ENCODE results near the gene HVCN1. TPM values are rescaled to one million over a fixed set of nuclear protein-coding genes. Genes with fewer than 3 reads are reported as not detected.

Gene HVCN1
- total and polyA plus RNA-seq, 4 donors = 9.1 to 16.7 (median 10.8) TPM

DNA sequence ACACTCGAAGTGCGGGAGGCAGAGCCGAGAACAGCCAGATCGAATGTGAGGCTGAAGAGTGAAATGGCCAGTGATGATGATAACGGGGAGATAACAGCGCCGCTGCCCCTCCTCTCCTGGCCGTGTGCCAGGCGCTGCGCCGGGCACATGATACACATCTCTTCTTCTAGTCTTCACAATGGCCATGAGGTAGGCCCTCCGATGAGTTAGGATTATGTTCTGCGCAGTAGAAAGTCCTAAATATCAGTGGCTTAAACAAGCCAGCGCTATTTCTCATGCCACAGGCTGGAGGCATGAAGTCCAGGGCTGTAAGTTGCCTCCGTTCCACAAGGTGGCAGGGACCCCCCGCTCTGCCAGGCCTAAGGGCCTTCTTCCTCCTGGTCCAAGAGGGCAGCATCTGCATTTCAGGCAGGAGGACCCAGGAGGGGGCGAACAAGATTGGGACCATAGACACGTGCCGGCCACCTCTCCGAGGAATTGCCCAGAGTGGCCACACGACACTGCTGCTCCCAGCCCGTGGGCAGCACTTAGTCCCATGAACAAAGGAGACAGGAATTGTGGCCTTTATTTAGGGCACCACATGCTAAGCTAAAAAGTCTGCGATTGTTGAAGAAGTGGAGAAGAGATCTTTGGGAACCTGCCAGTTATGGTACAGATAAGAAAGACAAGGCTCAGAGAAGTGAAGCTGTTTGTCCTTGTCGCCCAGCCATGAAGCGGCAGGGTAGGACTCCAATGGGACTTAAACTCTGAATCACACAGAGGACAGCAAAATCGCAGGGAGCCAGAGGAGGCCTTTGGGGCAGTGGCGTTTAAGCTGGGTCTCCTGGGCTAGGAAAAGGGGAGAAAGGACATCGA lies 10.9 kb upstream of the HVCN1 start:
- H3K4me3 ChIP-seq = no peak overlapping the region
- ATAC-seq (ENCODE audit: insufficient read depth, low FRiP score) = no peak
- no peak for TF ChIP-seq CTCF (IDR thresholded peaks at IDR 0.05; ENCODE audit: control extremely low read depth, extremely low read depth)

GRCh38 chr12:110698171-110698902 lies 9.4 kb upstream of the HVCN1 start:
- H3K27me3 ChIP-seq (ENCODE audit: control insufficient read depth in 3 of 3, insufficient read depth in 3 of 3, low read length in 2 of 3) = no peaks in the 10 kb centered on the region
- no peaks in the 10 kb centered on the region for H3K36me3 ChIP-seq (ENCODE audit: control insufficient read depth in 4 of 4, insufficient read depth in 4 of 4, low read length in 4 of 4)
- H3K9ac ChIP-seq (ENCODE audit: insufficient read depth in 1 of 2, low read length in 2 of 2) = no peak overlapping the region
- H3K4me3 ChIP-seq = no peak overlapping the region
- H3K4me1 ChIP-seq (ENCODE audit: control insufficient read depth in 5 of 5, insufficient read depth in 5 of 5, low read length in 5 of 5) = peaks cover 0 to 29% (median 6%) of the 10 kb centered on the region in 5 donors
- 26% methylated on average over 20 of the region's 20 CpGs for WGBS, 2 donors
- peak; percentile 57 for TF ChIP-seq CTCF (IDR thresholded peaks at IDR 0.05; ENCODE audit: control extremely low read depth, extremely low read depth)
- H3K27ac ChIP-seq (ENCODE audit: low read depth in 1 of 2, low read length in 1 of 2) = peak overlapping the region in 1 of 2 donors; percentile 20
- DNase-seq (peak; percentile 58 to 68 (median 62)), ATAC-seq (ENCODE audit: insufficient read depth, low FRiP score) (peak; percentile 77)
- H3K9me3 ChIP-seq (ENCODE audit: control insufficient read depth in 4 of 4, insufficient read depth in 3 of 4, low read length in 3 of 4) = no peaks in the 10 kb centered on the region

More for the DNA sequence above, 10.9 kb upstream of the HVCN1 start:
- Histone ChIP-seq H3K27ac (ENCODE audit: low read depth in 1 of 2, low read length in 1 of 2) (no peak overlapping the region), H3K36me3 (ENCODE audit: control insufficient read depth in 4 of 4, insufficient read depth in 4 of 4, low read length in 4 of 4) (no peaks in the 10 kb centered on the region), H3K4me1 (ENCODE audit: control insufficient read depth in 5 of 5, insufficient read depth in 5 of 5, low read length in 5 of 5) (peaks cover 0 to 17% (median 6%) of the 10 kb centered on the region in 5 donors), H3K9ac (ENCODE audit: insufficient read depth in 1 of 2, low read length in 2 of 2) (no peak overlapping the region), H3K27me3 (ENCODE audit: control insufficient read depth in 3 of 3, insufficient read depth in 3 of 3, low read length in 2 of 3) (no peaks in the 10 kb centered on the region), H3K9me3 (ENCODE audit: control insufficient read depth in 4 of 4, insufficient read depth in 3 of 4, low read length in 3 of 4) (no peaks in the 10 kb centered on the region)
- DNase-seq = peak; percentile 55 to 61 (median 60)
- 82 to 92% methylated on average over 28 of the region's 28 CpGs for WGBS, 2 donors

- no peak overlapping the region for H3K27ac ChIP-seq (ENCODE audit: low read depth in 1 of 2, low read length in 1 of 2)
- no peak overlapping the region for H3K9ac ChIP-seq (ENCODE audit: insufficient read depth in 1 of 2, low read length in 2 of 2)
- peaks cover 0 to 30% (median 6%) of the 10 kb centered on the region in 5 donors for H3K4me1 ChIP-seq (ENCODE audit: control insufficient read depth in 5 of 5, insufficient read depth in 5 of 5, low read length in 5 of 5)
- TF ChIP-seq CTCF (IDR thresholded peaks at IDR 0.05; ENCODE audit: control extremely low read depth, extremely low read depth) = no peak
- no peaks in the 10 kb centered on the region for H3K9me3 ChIP-seq (ENCODE audit: control insufficient read depth in 4 of 4, insufficient read depth in 3 of 4, low read length in 3 of 4)
- ATAC-seq (ENCODE audit: insufficient read depth, low FRiP score) (no peak), DNase-seq (no peak)
- no peak overlapping the region for H3K4me3 ChIP-seq
- H3K27me3 ChIP-seq (ENCODE audit: control insufficient read depth in 3 of 3, insufficient read depth in 3 of 3, low read length in 2 of 3) = no peaks in the 10 kb centered on the region
- H3K36me3 ChIP-seq (ENCODE audit: control insufficient read depth in 4 of 4, insufficient read depth in 4 of 4, low read length in 4 of 4) = no peaks in the 10 kb centered on the region
- 52 to 69% methylated on average over 2 of the region's 2 CpGs for WGBS, 2 donors
These were observed 8.3 kb upstream of the HVCN1 start for GRCh38 chr12:110697236-110697635.

All from lung (tissue), 12 donors.